GM23338 (cell line): ENCODE results near the gene BCAM.

Experiments
- CREB1 ChIP-seq: fragments of 250-450 bp; sonication (Bioruptor Pico); IDR thresholded peaks from 2 replicates; pipeline ENCODE4 v1.5.0; 2020; ENCODE audit warnings: low read depth, mild to moderate bottlenecking, moderate library complexity
- CTCF ChIP-seq, 2 experiments: fragments of 200-600 bp in 1 of 2; sonication (generic) in 1 of 2; conservative IDR thresholded peaks; 2 replicates each; pipeline versions ENCODE4 v1.5.1 to v1.6.1; 2016 to 2017; ENCODE audit warnings: antibody characterized with exemption in 2 of 2, low read depth in 2 of 2, mild to moderate bottlenecking in 2 of 2, moderate library complexity in 1 of 2
- EZH2 ChIP-seq: fragments of 200-600 bp; sonication (generic); IDR thresholded peaks from one replicate; pipeline ENCODE4 v1.8.0; 2017; ENCODE audit warnings: antibody characterized with exemption, mild to moderate bottlenecking, low read depth; ENCODE audit not compliant: unreplicated experiment
- EZH2phosphoT487 ChIP-seq: fragments of 200-600 bp; sonication (generic); IDR thresholded peaks from one replicate; pipeline ENCODE4 v1.8.1; 2018; ENCODE audit warnings: antibody characterized with exemption; ENCODE audit not compliant: unreplicated experiment
- JUNB ChIP-seq: IDR thresholded peaks from one replicate; pipeline ENCODE4 v1.6.1; 2016; ENCODE audit warnings: antibody characterized with exemption; ENCODE audit not compliant: unreplicated experiment
- NANOG ChIP-seq: IDR thresholded peaks from 2 replicates; pipeline ENCODE4 v1.6.1; 2016; ENCODE audit warnings: antibody characterized with exemption, borderline replicate concordance
- POLR2AphosphoS5 ChIP-seq: IDR thresholded peaks from 2 replicates; pipeline ENCODE4 v1.6.1; 2016; ENCODE audit warnings: antibody characterized with exemption, low read depth
- REST ChIP-seq: IDR thresholded peaks from one replicate; pipeline ENCODE4 v1.6.1; 2018; ENCODE audit warnings: antibody characterized with exemption; ENCODE audit not compliant: unreplicated experiment
- STAT1 ChIP-seq: IDR thresholded peaks from one replicate; pipeline ENCODE4 v1.6.1; 2016; ENCODE audit warnings: antibody characterized with exemption; ENCODE audit not compliant: unreplicated experiment
- ZNF462 ChIP-seq: fragments of 250-450 bp; sonication (Bioruptor Pico); IDR thresholded peaks from 2 replicates; pipeline ENCODE4 v1.5.0; 2020; ENCODE audit warnings: mild to moderate bottlenecking, moderate library complexity

GRCh38 chr19:44785271-44785670, 23.6 kb upstream of the BCAM start:
- TF ChIP-seq CTCF (conservative IDR thresholded peaks at IDR 0.05; ENCODE audit: low read depth in 2 of 2), result no peak
- TF ChIP-seq REST, result no peak
- no peak for TF ChIP-seq POLR2AphosphoS5
- TF ChIP-seq STAT1, result no peak
- no peak for TF ChIP-seq EZH2
- TF ChIP-seq CREB1, result no peak
- TF ChIP-seq ZNF462 (CRISPR knock-in tag), result no peak
- TF ChIP-seq JUNB, result no peak
- no peak for TF ChIP-seq EZH2phosphoT487
- no peak for TF ChIP-seq NANOG
